Thyroid gland (tissue), 4 donors: Measurements from ENCODE around the gene MAPK8IP3. TPM values are rescaled to one million over a fixed set of nuclear protein-coding genes. Genes with fewer than 3 reads are reported as not detected.

Source experiments
- DNase-seq, 2 donors: peaks; one replicate each; pipeline ENCODE4 v3.0.0-alpha.2; 2019
- H3K27ac ChIP-seq, 3 donors: fragments of 200-600 bp; sonication (generic); 1 replicate in 2 of 3; 2 replicates in 1 of 3; pipeline ENCODE4 v1.5.1; 2016 to 2019; ENCODE audit warnings: mild to moderate bottlenecking in 1 of 3, moderate library complexity in 1 of 3
- H3K27me3 ChIP-seq: fragments of 200-600 bp; sonication (generic); one replicate; pipeline ENCODE4 v1.5.1; 2019
- H3K36me3 ChIP-seq, 2 donors: fragments of 200-600 bp; sonication (generic); one replicate each; pipeline ENCODE4 v1.5.1; 2016 to 2019
- H3K4me1 ChIP-seq, 2 donors: fragments of 200-600 bp; sonication (generic); one replicate each; pipeline ENCODE4 v1.5.1; 2017 to 2019
- H3K4me3 ChIP-seq, 3 donors: fragments of 200-600 bp; sonication (generic); replicated peaks in 1 of 3; 1 replicate in 2 of 3; 2 replicates in 1 of 3; pipeline ENCODE4 v1.5.1; 2016; ENCODE audit warnings: mild to moderate bottlenecking in 1 of 3
- H3K9me3 ChIP-seq: fragments of 200-600 bp; sonication (generic); one replicate; pipeline ENCODE4 v1.5.1; 2017
- CTCF ChIP-seq, 6 experiments: fragments of 200-600 bp in 3 of 6; fragments of 450-650 bp in 3 of 6; sonication (generic) in 3 of 6; IDR thresholded peaks; one replicate each; pipeline ENCODE4 v1.5.1; 2016 to 2019; ENCODE audit warnings: antibody characterized with exemption in 6 of 6, mild to moderate bottlenecking in 2 of 6, inconsistent platforms in 1 of 6, moderate library complexity in 1 of 6
- POLR2A ChIP-seq, 2 donors: fragments of 450-650 bp; IDR thresholded peaks; one replicate each; pipeline ENCODE4 v1.6.1; 2017; ENCODE audit warnings: antibody characterized with exemption in 2 of 2, mild to moderate bottlenecking in 2 of 2, moderate library complexity in 1 of 2
- WGBS, 2 donors: methylation state at CpG; one replicate each; pipeline ENCODE4 v1.1.5; 2017; 5-methylcytosine and 5-hydroxymethylcytosine counted together
- intact Hi-C: fragments of 100-400 bp; cut with DNase I; formaldehyde crosslinking; loops from one replicate; pipeline ENCODE4 v1.15.1; 2023
- total RNA-seq, 4 donors: library from RNA; depleted of rRNA; stranded (reverse); fragments of >200 nt; gene quantifications; one replicate each; pipeline ENCODE4 v1.2.3, GENCODE V29; 2016

The MAPK8IP3 gene
- total RNA-seq, 4 donors from 2014 or later = 45.7 to 137 (median 60.4) TPM

DNA sequence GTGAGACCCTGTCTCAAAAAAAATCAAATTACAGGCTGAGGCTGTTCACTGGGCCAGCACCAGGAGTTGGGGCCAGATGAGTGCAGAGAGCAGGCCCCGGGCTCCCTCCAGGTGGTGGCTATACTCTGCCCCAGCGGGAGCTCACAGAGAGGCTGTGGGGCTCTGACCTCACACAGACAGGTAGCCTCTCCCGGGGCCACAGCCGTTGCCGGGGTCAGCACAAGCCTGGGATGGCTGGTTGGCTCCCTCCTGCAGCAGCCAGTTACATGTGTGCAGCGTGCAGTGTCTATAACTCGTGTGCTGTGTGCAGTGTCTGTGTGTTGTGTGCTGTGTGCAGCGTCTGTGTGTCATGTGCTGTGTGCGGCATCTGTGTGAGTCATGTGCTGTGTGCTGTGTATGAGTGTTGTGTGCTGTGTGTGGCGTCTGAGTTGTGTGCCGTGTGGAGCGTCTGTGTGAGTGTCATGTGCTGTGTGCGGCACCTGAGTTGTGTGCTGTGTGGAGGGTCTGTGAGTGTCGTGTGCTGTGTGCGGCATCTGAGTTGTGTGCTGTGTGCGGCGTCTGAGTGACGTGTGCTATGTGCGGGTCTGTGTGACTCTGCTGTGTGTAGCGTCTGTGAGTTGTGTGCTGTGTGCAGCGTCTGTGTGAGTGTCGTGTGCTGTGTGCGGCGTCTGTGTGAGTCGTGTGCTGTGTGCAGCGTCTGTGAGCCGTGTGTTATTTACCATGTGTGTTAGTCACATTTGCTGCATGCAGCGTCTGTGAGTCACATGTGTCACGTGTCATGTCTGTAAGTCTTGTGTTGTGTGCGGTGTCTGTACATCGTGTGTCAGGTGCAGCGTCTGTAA is 20.9 kb downstream of the MAPK8IP3 start:
- H3K4me3 ChIP-seq = no peak overlapping the region
- TF ChIP-seq POLR2A (IDR thresholded peaks at IDR 0.05) (no peak), CTCF (IDR thresholded peaks at IDR 0.05) (no peak)
- intact Hi-C loops = no loop called here
- DNase-seq = no peak
- peaks cover 25 to 32% of the 10 kb centered on the region in 2 donors for H3K36me3 ChIP-seq
- 93 to 95% methylated on average over 29 to 30 of the region's 32 CpGs for WGBS, 2 donors
- no peak overlapping the region for H3K27ac ChIP-seq
- H3K9me3 ChIP-seq = no peaks in the 10 kb centered on the region
- H3K27me3 ChIP-seq = no peaks in the 10 kb centered on the region
- peaks cover 6 to 20% of the 10 kb centered on the region in 2 donors for H3K4me1 ChIP-seq

- intact Hi-C loops = no loop called here
- no peaks in the 10 kb centered on the region for H3K9me3 ChIP-seq
- no peak overlapping the region for H3K4me3 ChIP-seq
- H3K4me1 ChIP-seq = peaks cover 5 to 10% of the 10 kb centered on the region in 2 donors
- TF ChIP-seq POLR2A (IDR thresholded peaks at IDR 0.05) (no peak), CTCF (IDR thresholded peaks at IDR 0.05) (no peak)
- WGBS, 2 donors = 92 to 93% methylated on average over 22 to 34 of the region's 37 CpGs
- H3K27me3 ChIP-seq = no peaks in the 10 kb centered on the region
- peaks cover 32% of the 10 kb centered on the region in 2 donors for H3K36me3 ChIP-seq
- no peak overlapping the region for H3K27ac ChIP-seq
- DNase-seq = no peak
These were observed 21.9 kb downstream of the MAPK8IP3 start for GRCh38 chr16:1727651-1728624.

GRCh38 chr16:1729026-1729425 is 23.0 kb downstream of the MAPK8IP3 start:
- no peaks in the 10 kb centered on the region for H3K4me1 ChIP-seq
- TF ChIP-seq POLR2A (IDR thresholded peaks at IDR 0.05) = no peak
- no peak for TF ChIP-seq CTCF (IDR thresholded peaks at IDR 0.05)
- no peak overlapping the region for H3K4me3 ChIP-seq
- H3K9me3 ChIP-seq = no peaks in the 10 kb centered on the region
- no peaks in the 10 kb centered on the region for H3K27me3 ChIP-seq
- no peak for DNase-seq
- H3K27ac ChIP-seq = no peak overlapping the region
- WGBS, 2 donors = 95 to 97% methylated on average over 18 of the region's 18 CpGs
- intact Hi-C loops = no loop called here
- peaks cover 38 to 42% of the 10 kb centered on the region in 2 donors for H3K36me3 ChIP-seq

GRCh38 chr16:1729445-1729844 is 23.4 kb downstream of the MAPK8IP3 start:
- H3K36me3 ChIP-seq = peaks cover 42 to 47% of the 10 kb centered on the region in 2 donors

More at GRCh38 chr16:1729445-1729844, 23.4 kb downstream of the MAPK8IP3 start:
- Histone ChIP-seq H3K9me3 (no peaks in the 10 kb centered on the region), H3K4me3 (no peak overlapping the region), H3K4me1 (no peaks in the 10 kb centered on the region), H3K27ac (no peak overlapping the region), H3K27me3 (no peaks in the 10 kb centered on the region)
- 93% methylated on average over 35 of the region's 35 CpGs for WGBS, 2 donors
- TF ChIP-seq POLR2A (IDR thresholded peaks at IDR 0.05) (no peak), CTCF (IDR thresholded peaks at IDR 0.05) (no peak)
- no peak for DNase-seq
- intact Hi-C loops = no loop called here
